Neural cell (in vitro differentiated cells): ENCODE results near the gene SLC4A2.

Experiments used
- CTCF ChIP-seq: fragments of 450-650 bp; IDR thresholded peaks from 2 replicates; pipeline ENCODE4 v1.5.1; 2014; ENCODE audit warnings: antibody characterized with exemption, mild to moderate bottlenecking, moderate library complexity; ENCODE audit not compliant: poor library complexity, severe bottlenecking
- EP300 ChIP-seq: fragments of 450-650 bp; conservative IDR thresholded peaks from 2 replicates; pipeline ENCODE4 v1.6.1; 2014; ENCODE audit warnings: antibody characterized with exemption, mild to moderate bottlenecking, moderate library complexity; ENCODE audit not compliant: poor library complexity, severe bottlenecking
- EZH2 ChIP-seq: fragments of 200-600, 300-800 bp; shearing (Covaris generic), sonication (generic); IDR thresholded peaks from 2 replicates; pipeline ENCODE4 v1.6.1; 2014; ENCODE audit warnings: antibody characterized with exemption, low read length, borderline replicate concordance, mild to moderate bottlenecking; ENCODE audit not compliant: insufficient read depth, poor library complexity, severe bottlenecking
- POLR2AphosphoS5 ChIP-seq: IDR thresholded peaks from 2 replicates; pipeline ENCODE4 v1.6.1; 2012
- RAD21 ChIP-seq: fragments of 450-650 bp; conservative IDR thresholded peaks from 2 replicates; pipeline ENCODE4 v1.6.1; 2014; ENCODE audit warnings: antibody characterized with exemption, mild to moderate bottlenecking, moderate library complexity
- REST ChIP-seq: IDR thresholded peaks from 2 replicates; pipeline ENCODE4 v1.6.1; 2012; ENCODE audit warnings: borderline replicate concordance
- TAF1 ChIP-seq: IDR thresholded peaks from 2 replicates; pipeline ENCODE4 v1.6.1; 2012; ENCODE audit warnings: low read depth

GRCh38 chr7:151016942-151017341, 42.4 kb upstream of the SLC4A2 start:
- TF ChIP-seq TAF1 (no peak), CTCF (no peak), EZH2 (no peak), EP300 (no peak), POLR2AphosphoS5 (no peak), REST (no peak), RAD21 (no peak)
